Forelimb muscle (tissue), 1 donor: ENCODE data around the gene ATP2B3. TPM values are rescaled to one million over a fixed set of nuclear protein-coding genes. Genes with fewer than 3 reads are reported as not detected.

ENCODE experiments used
- DNase-seq: peaks from one replicate; pipeline ENCODE4 v3.0.0-alpha.2; 2013; ENCODE audit warnings: low read depth
- polyA plus RNA-seq: library from polyadenylated mRNA; unstranded; fragments of 120-200 nt; gene quantifications from one replicate; pipeline ENCODE4 v1.2.1, GENCODE V29; 2013; ENCODE audit not compliant: insufficient read length

Gene ATP2B3
- 0.80 TPM for polyA plus RNA-seq

- no peak for DNase-seq
Measured at GRCh38 chrX:153517423-153517822, at the start of gene ATP2B3. TSS of gene ATP2B3 (plus strand) at chrX:153517642. CDS start at chrX:153536248, 18,606 bp downstream.

DNA sequence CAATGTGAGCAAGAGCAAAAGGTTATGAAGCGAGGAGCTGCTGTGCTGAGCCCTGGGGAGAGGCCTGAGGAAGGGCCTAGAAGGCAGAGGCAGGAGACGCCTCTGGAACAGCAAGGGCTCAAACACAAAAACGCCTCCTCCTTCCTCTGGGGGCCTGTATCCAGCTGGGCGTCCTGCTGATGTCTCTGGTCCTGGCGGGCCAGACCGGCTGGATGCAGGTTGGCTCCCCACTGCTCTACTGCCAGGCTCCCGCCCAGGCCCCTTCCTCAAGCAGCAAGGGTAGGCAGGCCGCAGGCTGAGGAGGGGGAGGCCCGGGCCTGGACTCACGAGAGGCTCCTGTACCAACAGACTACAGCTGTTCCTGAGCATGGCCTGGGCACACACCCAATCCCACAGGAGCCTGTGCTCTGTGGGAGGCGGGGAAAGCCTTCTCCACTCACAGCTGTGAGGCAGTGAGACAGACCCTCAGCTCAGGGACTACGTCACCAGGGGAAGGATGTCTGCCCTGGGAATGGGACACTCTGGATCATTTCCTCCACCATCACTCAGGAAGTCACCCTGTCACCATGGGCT, 49.3 kb upstream of the ATP2B3 start:
- DNase-seq = no peak

DNA sequence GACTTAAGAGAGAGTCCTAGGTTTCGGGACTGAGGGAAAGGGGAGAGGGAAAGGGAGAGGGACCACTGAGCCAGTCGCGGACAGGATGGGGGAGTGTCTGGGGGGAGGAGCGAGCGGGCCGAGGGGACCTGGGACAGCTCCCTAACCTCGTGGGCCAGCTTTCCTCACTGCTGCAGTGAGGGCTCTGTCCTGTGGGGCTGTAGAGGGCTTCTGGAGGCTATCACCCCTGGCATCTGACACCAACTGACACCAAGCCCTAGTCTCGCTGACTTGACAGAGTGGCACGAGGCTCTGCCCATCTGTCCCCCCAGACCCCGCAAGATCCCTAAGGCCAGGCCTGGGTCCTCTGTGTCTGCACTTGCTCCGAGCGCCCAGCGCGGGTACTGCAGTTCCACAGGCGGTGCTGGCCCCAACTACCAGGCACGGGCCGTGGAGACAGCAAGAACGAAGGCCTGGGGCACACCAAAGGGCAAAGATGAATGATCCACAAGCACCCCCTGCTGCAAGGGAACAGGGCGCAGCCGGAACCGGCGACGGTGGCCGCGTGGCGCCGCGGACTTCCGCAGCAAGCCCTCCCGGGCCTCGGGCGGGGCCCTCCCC, 47.5 kb upstream of the ATP2B3 start:
- DNase-seq = no peak

GRCh38 chrX:153470411-153471363, 46.8 kb upstream of the ATP2B3 start, which contains the start of gene HAUS7:
TSS of gene HAUS7 (minus strand) at chrX:153470576. CDS start at chrX:153470557, 19 bp downstream.
- no peak for DNase-seq

DNA sequence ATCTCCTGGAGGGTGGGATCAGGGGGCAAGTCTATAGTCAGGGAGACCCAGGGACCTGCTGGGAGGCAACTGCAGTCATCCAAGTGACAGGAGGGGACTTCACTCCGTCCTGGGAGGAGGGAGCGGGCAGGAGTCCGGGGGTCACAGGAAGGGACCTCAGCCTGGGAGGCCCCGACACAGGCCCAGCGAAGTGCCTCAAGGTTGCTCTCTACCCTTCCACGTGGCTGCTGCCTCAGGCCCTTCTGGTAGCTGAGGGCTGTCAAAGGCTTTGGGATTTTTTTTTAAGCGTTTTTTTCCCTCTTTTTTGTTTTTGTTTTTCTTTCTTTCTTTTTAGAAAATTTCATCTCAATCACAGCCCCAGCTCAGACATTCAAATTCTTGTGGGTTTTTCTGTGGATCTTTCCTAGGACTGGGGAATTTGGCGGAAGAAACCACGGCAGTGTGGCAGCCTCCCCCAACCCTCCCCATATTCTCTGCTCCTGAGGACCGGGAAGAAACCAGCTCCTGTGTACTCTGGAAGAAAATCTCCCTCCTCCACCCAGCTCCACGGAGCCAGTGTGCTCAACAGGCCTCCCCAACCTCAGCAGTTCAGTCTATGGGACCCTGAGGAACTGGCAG, 45.7 kb upstream of the ATP2B3 start:
- DNase-seq = no peak

GRCh38 chrX:153473126-153473525, 44.3 kb upstream of the ATP2B3 start:
- no peak for DNase-seq

GRCh38 chrX:153474266-153474665, 43.2 kb upstream of the ATP2B3 start:
- DNase-seq = no peak

DNA sequence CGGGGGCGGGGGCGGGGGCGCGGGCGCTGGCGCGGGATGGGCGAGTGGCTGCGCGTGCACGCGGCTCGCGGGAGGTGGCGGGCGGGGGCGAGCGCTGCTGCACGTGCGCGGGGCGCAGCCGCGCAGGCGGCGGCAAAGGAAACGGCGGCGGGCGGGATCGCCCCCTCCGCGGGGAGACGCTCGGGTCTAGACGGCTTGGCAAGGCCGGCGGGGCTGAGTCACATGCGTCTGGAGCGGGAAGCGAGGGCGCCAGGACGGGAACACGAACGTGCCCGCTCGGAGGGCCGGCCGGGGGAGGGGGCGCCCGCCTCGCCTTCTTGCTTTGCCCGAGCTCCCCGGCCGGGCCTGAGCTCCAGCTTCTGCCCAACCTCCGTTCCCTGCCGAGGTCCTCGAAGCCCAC, 42.7 kb upstream of the ATP2B3 start:
- DNase-seq = no peak

GRCh38 chrX:153475271-153475670, 42.2 kb upstream of the ATP2B3 start:
- DNase-seq = no peak

GRCh38 chrX:153475751-153476281, 41.6 kb upstream of the ATP2B3 start:
- no peak for DNase-seq

DNA sequence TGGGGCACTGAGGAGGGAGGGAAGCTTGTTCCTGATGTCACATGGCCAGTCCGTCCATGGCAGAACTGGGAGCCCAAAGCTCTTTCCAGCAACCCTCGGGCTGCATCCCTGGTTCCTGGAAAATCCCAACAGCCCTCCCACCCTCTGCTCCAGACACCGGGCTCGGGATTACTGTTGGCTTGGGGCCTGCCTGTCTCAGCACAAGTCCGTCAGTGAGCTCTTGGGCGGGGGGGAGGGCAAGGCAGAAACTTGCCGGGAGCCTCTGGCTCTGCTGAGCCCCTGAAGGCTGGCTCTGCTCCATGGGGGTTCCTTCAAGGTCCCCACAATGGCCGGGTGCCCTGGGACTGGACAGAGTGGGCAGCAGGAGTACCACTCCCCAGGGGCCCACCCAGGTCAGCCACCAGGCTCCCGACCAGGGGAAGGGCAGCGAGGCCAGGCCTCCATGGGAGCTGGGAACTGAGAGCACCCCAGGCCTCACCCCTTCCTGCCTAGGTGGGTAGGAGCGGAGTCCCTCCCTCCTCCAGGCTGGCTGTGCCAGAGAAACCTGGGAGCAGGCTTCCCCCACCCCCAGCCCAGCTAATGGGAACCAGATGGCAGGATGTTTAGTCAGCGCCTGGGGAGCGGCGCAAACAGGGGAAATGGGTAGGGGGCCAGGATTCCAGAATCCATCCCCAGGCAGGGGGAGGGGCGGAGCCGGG, 40.6 kb upstream of the ATP2B3 start:
- DNase-seq = no peak

DNA sequence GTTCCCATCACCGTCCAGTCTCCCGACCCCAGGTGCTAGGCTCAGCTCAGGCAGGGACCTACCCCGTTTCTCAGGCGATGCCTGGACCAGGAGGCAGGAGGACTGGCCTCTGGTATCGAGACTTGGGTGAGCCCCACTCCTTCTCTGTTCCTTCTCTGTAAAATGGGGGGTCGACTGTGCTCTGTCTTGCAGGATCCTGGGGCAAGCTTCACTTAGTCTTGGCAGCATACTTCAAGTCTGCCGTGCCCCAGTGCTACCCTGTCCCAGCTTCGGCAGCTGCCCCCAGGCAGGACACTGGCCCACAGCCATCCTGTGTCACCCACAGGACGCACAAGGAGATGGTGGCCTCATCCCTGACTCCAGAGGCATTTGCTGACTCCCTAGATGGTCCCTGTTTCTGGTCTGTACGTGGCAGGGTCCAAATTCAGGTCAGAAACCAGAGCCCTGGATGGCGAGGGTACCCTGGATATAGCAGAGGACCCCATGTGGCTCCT, 40.0 kb upstream of the ATP2B3 start:
- DNase-seq = no peak

- DNase-seq = no peak
Measured at GRCh38 chrX:153477901-153478300, 39.5 kb upstream of the ATP2B3 start.

GRCh38 chrX:153478746-153479145, 38.7 kb upstream of the ATP2B3 start:
- DNase-seq = no peak

- DNase-seq = no peak
Measured at GRCh38 chrX:153481043-153481442, 36.4 kb upstream of the ATP2B3 start.

GRCh38 chrX:153482376-153483015, 34.9 kb upstream of the ATP2B3 start:
- DNase-seq = no peak

DNA sequence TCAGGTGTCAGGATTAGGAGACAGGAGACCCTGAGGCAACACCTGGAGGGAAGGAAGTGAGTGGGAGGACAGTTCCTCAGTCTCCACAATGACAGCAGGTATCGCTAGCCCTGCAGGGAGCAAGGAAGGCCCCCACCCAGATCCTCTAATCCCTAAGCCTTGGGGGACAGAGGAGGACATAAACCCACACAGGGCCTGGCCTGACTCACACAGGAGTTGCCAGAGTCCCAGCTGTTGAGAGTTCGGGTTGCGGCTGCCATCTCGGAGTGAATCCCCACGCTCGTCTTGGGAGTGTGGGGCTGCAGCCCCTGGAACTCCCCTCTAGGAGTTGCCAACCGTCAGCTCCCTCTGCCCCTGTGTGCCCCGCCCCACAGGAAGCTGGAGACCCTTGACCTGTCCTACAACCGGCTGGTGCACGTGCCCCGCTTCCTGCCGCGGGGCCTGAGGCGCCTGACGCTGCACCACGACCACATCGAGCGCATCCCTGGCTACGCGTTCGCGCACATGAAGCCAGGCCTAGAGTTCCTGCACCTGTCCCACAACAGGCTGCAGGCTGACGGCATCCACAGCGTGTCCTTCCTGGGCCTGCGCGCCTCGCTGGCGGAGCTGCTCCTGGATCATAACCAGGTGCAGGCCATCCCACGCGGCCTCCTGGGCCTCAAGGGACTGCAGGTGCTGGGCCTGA, 31.9 kb upstream of the ATP2B3 start:
- DNase-seq = no peak

DNA sequence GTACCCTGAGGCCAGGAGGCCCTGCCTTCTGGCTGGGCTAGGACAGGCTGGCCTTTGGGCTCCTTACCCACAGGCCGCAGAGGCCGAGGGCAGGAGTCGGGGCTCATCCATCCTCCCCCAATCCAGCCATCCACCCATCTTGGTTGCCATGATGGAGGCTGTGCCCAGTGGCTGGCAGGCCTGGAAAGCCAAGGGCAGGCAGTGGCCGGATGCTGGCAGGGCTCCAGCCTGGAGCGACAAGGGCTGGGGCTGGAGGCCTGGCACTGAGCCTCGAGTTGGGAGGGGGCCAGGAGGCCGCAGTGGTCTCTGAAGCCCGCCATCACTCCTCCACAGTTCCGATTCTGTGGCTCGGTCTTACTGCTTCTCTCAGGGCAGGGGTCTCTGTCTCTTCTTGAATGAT, 31.3 kb upstream of the ATP2B3 start:
- no peak for DNase-seq

- DNase-seq = no peak
Measured at GRCh38 chrX:153487590-153488071, 29.8 kb upstream of the ATP2B3 start.
